K562 (cell line): ENCODE measurements around the gene NCOA3. TPM values are rescaled to one million over a fixed set of nuclear protein-coding genes. Genes with fewer than 3 reads are reported as not detected.

ENCODE experiments used
- ATAC-seq: fragments of 200-7000 bp; cut with Tn5 transposase; 3 replicates; pipeline ENCODE4 v1.9.1; 2020; ENCODE audit warnings: moderate library complexity
- BruUV-seq: library from RNA; stranded (reverse); fragments of 400-500 nt; replicated peaks from 2 replicates; lab custom pipeline; 2021; lab: Mats Ljungman, UMichigan
- CTCF ChIA-PET: fragments of 300-600 bp; formaldehyde crosslinking; extraction: SDS; loops from one replicate; lab custom pipeline; 2021; ENCODE audit warnings: low intra/inter-chr PET ratio; lab: Yijun Ruan, JAX
- POLR2A ChIA-PET: fragments of 300-600, 350-650 bp; sonication (Branson Sonifier 250); formaldehyde crosslinking; extraction: SDS; loops from one replicate; lab custom pipeline; 2021; ENCODE audit warnings: antibody characterized with exemption, inconsistent platforms; lab: Yijun Ruan, JAX
- DNase-seq, 4 experiments: peaks; one replicate each; pipeline versions ENCODE4 v3.0.0 to v3.0.0-alpha.2; 2011 to 2018; ENCODE audit warnings: low spot score in 3 of 4, mixed read lengths in 3 of 4; ENCODE audit errors: extremely low read depth in 1 of 4
- FAIRE-seq: peaks from 2 replicates; lab custom pipeline; 2011; peaks lifted over from hg19 to GRCh38; lab: Jason Lieb, UNC
- H2AFZ ChIP-seq: 2 replicates; pipeline ENCODE4 v1.6.0; 2011; ENCODE audit warnings: low read depth, low read length, control low read depth, inconsistent platforms
- H3K27ac ChIP-seq: fragments of 200-600 bp; 3 replicates; pipeline ENCODE4 v1.8.0; 2011; ENCODE audit warnings: low read depth, mild to moderate bottlenecking, control low read depth, inconsistent platforms, low read length, moderate library complexity, mixed read lengths; ENCODE audit errors: extremely low read depth
- H3K27me3 ChIP-seq, 2 experiments: fragments of 300-600 bp in 1 of 2; 2 replicates in 1 of 2; 3 replicates in 1 of 2; pipeline versions ENCODE4 v1.6.0 to v1.8.0; 2011; ENCODE audit warnings: inconsistent platforms in 2 of 2, low read length in 2 of 2, mild to moderate bottlenecking in 1 of 2, mixed read lengths in 1 of 2, moderate library complexity in 1 of 2; ENCODE audit not compliant: control insufficient read depth in 2 of 2, insufficient read depth in 2 of 2
- H3K36me3 ChIP-seq: fragments of 300-600 bp; 3 replicates; pipeline ENCODE4 v1.8.0; 2011; ENCODE audit warnings: mild to moderate bottlenecking, low read length, inconsistent platforms; ENCODE audit not compliant: control insufficient read depth, insufficient read depth
- H3K4me1 ChIP-seq, 2 experiments: fragments of 200-600 bp in 1 of 2; replicated peaks in 1 of 2; 2 replicates in 1 of 2; 3 replicates in 1 of 2; pipeline versions ENCODE4 v1.5.1 to v1.8.0; 2011; ENCODE audit warnings: inconsistent platforms in 2 of 2, low read length in 2 of 2, mild to moderate bottlenecking in 1 of 2, mixed read lengths in 1 of 2, moderate library complexity in 1 of 2; ENCODE audit not compliant: control insufficient read depth in 2 of 2, insufficient read depth in 2 of 2
- H3K4me2 ChIP-seq: 2 replicates; pipeline ENCODE4 v1.6.1; 2011; ENCODE audit warnings: low read length, control low read depth, inconsistent platforms, mixed read lengths; ENCODE audit not compliant: insufficient read depth
- H3K4me3 ChIP-seq: fragments of 200-600 bp; sonication (generic), shearing (Covaris generic); 2 replicates; pipeline ENCODE4 v1.5.1; 2016; ENCODE audit warnings: control low read depth, inconsistent platforms
- H3K79me2 ChIP-seq: fragments of 200-600 bp; 3 replicates; pipeline ENCODE4 v1.8.0; 2011; ENCODE audit warnings: low read length, inconsistent platforms; ENCODE audit not compliant: control insufficient read depth, insufficient read depth
- H3K9ac ChIP-seq, 2 experiments: 2 replicates each; pipeline versions ENCODE4 v1.6.0 to v1.6.1; 2011; ENCODE audit warnings: low read depth in 2 of 2, low read length in 2 of 2, control low read depth in 1 of 2, inconsistent platforms in 1 of 2, mild to moderate bottlenecking in 1 of 2, mixed read lengths in 1 of 2; ENCODE audit not compliant: insufficient read depth in 1 of 2
- H3K9me1 ChIP-seq: one replicate; pipeline ENCODE4 v1.6.0; 2011; ENCODE audit warnings: inconsistent platforms, mild to moderate bottlenecking, low read length, moderate library complexity; ENCODE audit not compliant: control insufficient read depth, insufficient read depth
- H3K9me3 ChIP-seq: replicated peaks from 2 replicates; pipeline ENCODE4 v1.5.1; 2011; ENCODE audit warnings: low read depth, low read length, inconsistent platforms; ENCODE audit not compliant: control insufficient read depth, insufficient read depth
- H4K20me1 ChIP-seq: replicated peaks from 2 replicates; pipeline ENCODE4 v1.6.1; 2011; ENCODE audit warnings: low read length, inconsistent platforms, mixed read lengths; ENCODE audit not compliant: control insufficient read depth, insufficient read depth
- BDP1 ChIP-seq: IDR thresholded peaks from 3 replicates; pipeline ENCODE4 v1.6.1; 2011; ENCODE audit not compliant: insufficient read length, insufficient read depth
- DDX20 ChIP-seq: fragments of 450-650 bp; IDR thresholded peaks from 2 replicates; pipeline ENCODE4 v1.6.1; 2016; ENCODE audit warnings: missing genetic modification characterization, low read depth, mild to moderate bottlenecking, missing compliant biosample characterization, moderate library complexity
- E2F4 ChIP-seq: sonication (generic); formaldehyde crosslinking; IDR thresholded peaks from 2 replicates; pipeline ENCODE4 v1.8.0; 2022; ENCODE audit warnings: mild to moderate bottlenecking, low read depth, missing genetic modification reagents
- FOXJ2 ChIP-seq: fragments of 200-800 bp; sonication (Bioruptor generic); IDR thresholded peaks from 2 replicates; pipeline ENCODE4 v1.6.1; 2016; ENCODE audit warnings: missing genetic modification characterization, missing compliant biosample characterization
- GATAD2A ChIP-seq: fragments of 450-650 bp; IDR thresholded peaks from 2 replicates; pipeline ENCODE4 v1.6.1; 2017
- HDGF ChIP-seq: fragments of 450-650 bp; IDR thresholded peaks from 2 replicates; pipeline ENCODE4 v1.6.1; 2016
- KDM2B ChIP-seq: fragments of 250-450 bp; sonication (Bioruptor Pico); IDR thresholded peaks from 2 replicates; pipeline ENCODE4 v1.8.0; 2021; ENCODE audit warnings: mild to moderate bottlenecking, moderate library complexity
- MAX ChIP-seq: sonication (generic); formaldehyde crosslinking; IDR thresholded peaks from 2 replicates; pipeline ENCODE4 v1.9.0; 2022; ENCODE audit warnings: mild to moderate bottlenecking, missing genetic modification reagents
- RBM25 ChIP-seq: fragments of 200-400 bp; formaldehyde crosslinking; IDR thresholded peaks from 2 replicates; pipeline ENCODE4 v1.6.1; 2018; ENCODE audit warnings: low read length, low read depth, moderate library complexity; ENCODE audit not compliant: severe bottlenecking
- SLC30A9 ChIP-seq: fragments of 250-450 bp; sonication (Bioruptor Pico); IDR thresholded peaks from 2 replicates; pipeline ENCODE4 v1.8.0; 2022; ENCODE audit warnings: mild to moderate bottlenecking, moderate library complexity
- SUPT5H ChIP-seq: fragments of 450-650 bp; IDR thresholded peaks from 2 replicates; pipeline ENCODE4 v1.6.1; 2016
- TAL1 ChIP-seq: fragments of 450-650 bp; IDR thresholded peaks from 2 replicates; pipeline ENCODE4 v1.6.1; 2016; ENCODE audit warnings: mild to moderate bottlenecking
- TEAD1 ChIP-seq, 2 experiments: fragments of 450-650 bp in 1 of 2; sonication (generic) in 1 of 2; formaldehyde crosslinking; IDR thresholded peaks; 2 replicates each; pipeline versions ENCODE4 v1.4.0 to v1.8.0; 2020 to 2022; ENCODE audit warnings: mild to moderate bottlenecking in 2 of 2, missing genetic modification reagents in 1 of 2
- TFAP4 ChIP-seq: sonication (generic); formaldehyde crosslinking; IDR thresholded peaks from 2 replicates; pipeline ENCODE4 v1.8.0; 2022; ENCODE audit warnings: missing genetic modification reagents, mild to moderate bottlenecking, moderate library complexity, borderline replicate concordance
- ZNF23 ChIP-seq: fragments of 250-450 bp; sonication (Bioruptor Pico); IDR thresholded peaks from 2 replicates; pipeline ENCODE4 v1.4.0; 2020; ENCODE audit warnings: mild to moderate bottlenecking
- ZNF75A ChIP-seq: fragments of 450-650 bp; formaldehyde crosslinking; IDR thresholded peaks from 2 replicates; pipeline ENCODE4 v1.4.0; 2020; ENCODE audit warnings: mild to moderate bottlenecking
- WGBS: fragments of 100-300 bp; shearing (Covaris generic); methylation state at CpG from one replicate; pipeline ENCODE4 v1.1.6; 2016; ENCODE audit warnings: low coverage, mixed read lengths; ENCODE audit not compliant: insufficient coverage; ENCODE audit errors: missing lambda C conversion rate; 5-methylcytosine and 5-hydroxymethylcytosine counted together
- in situ Hi-C: fragments of 300-500 bp; cut with MboI; formaldehyde crosslinking; loops from 4 replicates; pipeline ENCODE4 v1.15.0; 2018; ENCODE audit warnings: inconsistent platforms, mixed read lengths
- intact Hi-C: fragments of 100-400 bp; cut with micrococcal nuclease; formaldehyde crosslinking; loops from 2 replicates; pipeline ENCODE4 v1.14.2; 2022
- polyA plus RNA-seq, 8 experiments: library from polyadenylated mRNA; depleted of rRNA in 4 of 8; stranded (reverse) in 5 of 8; unstranded in 3 of 8; fragments of >200 nt; fragmentation: Nextera tagmentation in 2 of 8; fragmentation: Illumina TruSeq in 1 of 8; extraction: Ambion mirVana in 2 of 8; extraction: Trizol in 1 of 8; gene quantifications; 2 replicates each; pipeline versions ENCODE4 v1.2.1 to v1.2.3, GENCODE V29; 2011 to 2014; ENCODE audit warnings: inconsistent platforms in 1 of 8, missing spikeins in 1 of 8
- total RNA-seq, 7 experiments: library from RNA; depleted of rRNA in 6 of 7; stranded (reverse); fragments of >200 nt in 6 of 7; fragmentation: Illumina TruSeq in 2 of 7; extraction: Trizol in 2 of 7; gene quantifications; 2 replicates each; pipeline versions ENCODE4 v1.2.1 to v1.2.3, GENCODE V29; 2011 to 2021; ENCODE audit warnings: low replicate concordance in 1 of 7
- TF ChIP-seq, protein P1 (sequence below): fragments of 250-450 bp; sonication (Bioruptor Pico); IDR thresholded peaks from 2 replicates; pipeline ENCODE4 v1.4.0; 2020; ENCODE audit warnings: borderline replicate concordance
- TF ChIP-seq, protein P2 (sequence below): fragments of 450-650 bp; formaldehyde crosslinking; IDR thresholded peaks from 2 replicates; pipeline ENCODE4 v1.4.0; 2022; ENCODE audit warnings: mild to moderate bottlenecking, moderate library complexity

The NCOA3 gene
- total and polyA plus RNA-seq, 9 of the 15 experiments (the other 6 are each of a cell fraction or from before 2014, with no cell fraction given): 3.2 to 24.3 (median 14.4) TPM

- Histone ChIP-seq H3K79me2 (no peaks in the 10 kb centered on the region), H3K27ac (no peak overlapping the region), H3K4me1 (peaks cover 0 to 12% of the 10 kb centered on the region in 2 experiments; a peak in 2 of 5 replicates), H3K27me3 (peaks cover 62 to 73% of the 10 kb centered on the region in 2 experiments), H3K9me3 (no peaks in the 10 kb centered on the region), H3K4me2 (no peak overlapping the region), H3K36me3 (no peaks in the 10 kb centered on the region), H3K9me1 (no peaks in the 10 kb centered on the region), H3K9ac (no peak overlapping the region), H4K20me1 (peaks cover 24% of the 10 kb centered on the region), H3K4me3 (no peak overlapping the region), H2AFZ (no peak overlapping the region)
- POLR2A ChIA-PET: interaction anchor here (0.6 kb wide), 1 partner anchor 1610 kb away, joined by 3 read pairs; no protein-coding TSS in a partner anchor
- FAIRE-seq (no peak), ATAC-seq (no peak), DNase-seq (no peak)
- intact Hi-C loops (no loop called here), in situ Hi-C loops (no loop called here)
- BruUV-seq: no TSS peak
- CTCF ChIA-PET: no interaction called here
- 8% methylated on average over 5 of the region's 5 CpGs for WGBS
- TF ChIP-seq KDM2B (CRISPR knock-in tag): no peak
- TF ChIP-seq HDGF: no peak
- no peak for TF ChIP-seq DDX20 (tag)
- TF ChIP-seq, protein P1, sequence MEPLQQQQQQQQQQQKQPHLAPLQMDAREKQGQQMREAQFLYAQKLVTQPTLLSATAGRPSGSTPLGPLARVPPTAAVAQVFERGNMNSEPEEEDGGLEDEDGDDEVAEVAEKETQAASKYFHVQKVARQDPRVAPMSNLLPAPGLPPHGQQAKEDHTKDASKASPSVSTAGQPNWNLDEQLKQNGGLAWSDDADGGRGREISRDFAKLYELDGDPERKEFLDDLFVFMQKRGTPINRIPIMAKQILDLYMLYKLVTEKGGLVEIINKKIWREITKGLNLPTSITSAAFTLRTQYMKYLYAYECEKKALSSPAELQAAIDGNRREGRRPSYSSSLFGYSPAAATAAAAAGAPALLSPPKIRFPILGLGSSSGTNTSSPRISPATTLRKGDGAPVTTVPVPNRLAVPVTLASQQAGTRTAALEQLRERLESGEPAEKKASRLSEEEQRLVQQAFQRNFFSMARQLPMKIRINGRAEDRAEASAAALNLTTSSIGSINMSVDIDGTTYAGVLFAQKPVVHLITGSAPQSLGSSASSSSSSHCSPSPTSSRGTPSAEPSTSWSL: no peak
- no peak for TF ChIP-seq TAL1
- TF ChIP-seq BDP1: no peak
- no peak for TF ChIP-seq TFAP4 (CRISPR knock-in tag)
- TF ChIP-seq, protein P2, sequence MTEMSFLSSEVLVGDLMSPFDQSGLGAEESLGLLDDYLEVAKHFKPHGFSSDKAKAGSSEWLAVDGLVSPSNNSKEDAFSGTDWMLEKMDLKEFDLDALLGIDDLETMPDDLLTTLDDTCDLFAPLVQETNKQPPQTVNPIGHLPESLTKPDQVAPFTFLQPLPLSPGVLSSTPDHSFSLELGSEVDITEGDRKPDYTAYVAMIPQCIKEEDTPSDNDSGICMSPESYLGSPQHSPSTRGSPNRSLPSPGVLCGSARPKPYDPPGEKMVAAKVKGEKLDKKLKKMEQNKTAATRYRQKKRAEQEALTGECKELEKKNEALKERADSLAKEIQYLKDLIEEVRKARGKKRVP: no peak
- no peak for TF ChIP-seq RBM25
- no peak for TF ChIP-seq TEAD1 (CRISPR knock-in tag; IDR thresholded peaks at IDR 0.05)
- no peak for TF ChIP-seq SLC30A9 (CRISPR knock-in tag)
- TF ChIP-seq ZNF75A (CRISPR knock-in tag): no peak
- TF ChIP-seq MAX: no peak
- TF ChIP-seq ZNF23 (CRISPR knock-in tag): no peak
- no peak for TF ChIP-seq GATAD2A
- no peak for TF ChIP-seq FOXJ2 (tag)
- no peak for TF ChIP-seq SUPT5H
- TF ChIP-seq E2F4 (CRISPR knock-in tag): no peak
Measured at GRCh38 chr20:47667086-47667485, 165.4 kb downstream of the NCOA3 start.
